Erythroblast (primary cell): ENCODE results near the gene CPSF4.
"Not testable (repeated sequence)": the region's sequence is repeated elsewhere in the genome, so short reads cannot be mapped to it uniquely, and the experiment has no call there.

Experiments
- GATA1 ChIP-seq: IDR thresholded peaks from 2 replicates; pipeline ENCODE4 v1.6.1; 2011; ENCODE audit warnings: low read depth, mild to moderate bottlenecking, control low read depth, low read length, moderate library complexity
- POLR2A ChIP-seq: IDR thresholded peaks from 2 replicates; pipeline ENCODE4 v1.6.1; 2011; ENCODE audit warnings: mild to moderate bottlenecking, low read length

DNA sequence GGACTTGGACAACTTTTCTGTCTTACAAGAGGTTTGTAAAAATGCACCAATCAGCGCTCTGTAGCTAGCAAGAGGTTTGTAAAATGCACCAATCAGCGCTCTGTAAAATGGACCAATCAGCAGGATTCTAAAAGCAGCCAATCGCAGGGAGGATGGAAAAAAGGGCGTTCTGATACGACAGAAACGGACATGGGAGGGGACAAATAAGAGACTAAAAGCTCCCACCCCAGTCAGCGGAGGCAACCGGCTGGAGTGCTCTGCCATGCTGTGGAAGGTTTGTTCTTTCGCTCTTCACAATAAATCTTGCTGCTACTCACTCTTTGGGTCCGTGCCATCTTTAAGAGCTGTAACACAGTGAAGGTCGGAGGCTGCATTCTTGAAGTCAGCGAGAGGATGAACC, 62.5 kb downstream of the CPSF4 start:
- not testable (repeated sequence) for TF ChIP-seq POLR2A, GATA1
